ENCODE data around the gene FLNB.

FLNB gene

DNA sequence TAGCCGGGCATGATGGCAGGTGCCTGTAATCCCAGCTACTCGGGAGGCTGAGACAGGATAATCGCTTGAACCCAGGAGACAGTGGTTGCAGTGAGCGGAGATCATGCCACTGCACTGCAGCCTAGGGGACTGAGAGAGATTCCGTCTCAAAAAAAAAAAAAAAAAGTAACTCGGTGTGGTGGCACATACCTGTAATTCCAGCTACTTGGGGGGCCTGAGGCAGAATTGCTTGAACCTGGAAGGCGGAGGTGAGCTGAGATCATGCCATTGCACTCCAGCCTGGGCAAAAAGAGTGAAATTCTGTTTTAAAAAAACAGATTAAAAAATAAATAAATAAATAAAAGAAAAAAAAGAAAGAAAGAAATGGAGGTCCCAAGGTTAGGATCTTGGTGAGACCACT, 6.2 kb upstream of the FLNB start:
- Histone ChIP-seq H3K4me3 (ENCODE audit: low read length in 2 of 2) (no peak overlapping the region), H2BK5ac (ENCODE audit: low read length) (no peak overlapping the region), H3K9ac (ENCODE audit: low read depth, low read length, poor library complexity) (no peak overlapping the region), H3K4me2 (ENCODE audit: insufficient read depth, low read length, poor library complexity, severe bottlenecking) (no peak overlapping the region), H3K27ac (replicated peaks; ENCODE audit: low read length) (no peak overlapping the region), H4K8ac (ENCODE audit: low read depth, low read length) (no peak overlapping the region), H3K4ac (ENCODE audit: low read length) (no peak overlapping the region), H3K18ac (ENCODE audit: low read length) (no peak overlapping the region), H2AFZ (ENCODE audit: low read length) (no peak overlapping the region), H3K23ac (ENCODE audit: low read depth, low read length, poor library complexity) (no peak overlapping the region), H3K27me3 (ENCODE audit: control insufficient read depth in 3 of 3, insufficient read depth in 3 of 3, low read depth in 1 of 3, low read length in 3 of 3) (no peaks in the 10 kb centered on the region), H2BK120ac (ENCODE audit: low read depth, low read length) (no peak overlapping the region), H3K4me1 (ENCODE audit: control insufficient read depth in 2 of 2, insufficient read depth in 1 of 2, low read depth in 1 of 2, low read length in 2 of 2) (no peaks in the 10 kb centered on the region), H3K9me3 (replicated peaks in 1 of 2; ENCODE audit: control insufficient read depth in 2 of 2, insufficient read depth in 1 of 2, low read depth in 1 of 2, low read length in 2 of 2) (no peaks in the 10 kb centered on the region), H3K14ac (ENCODE audit: low read length) (no peak overlapping the region), H2BK15ac (ENCODE audit: low read length) (no peak overlapping the region), H3K36me3 (replicated peaks in 1 of 2; ENCODE audit: control insufficient read depth in 2 of 2, insufficient read depth in 2 of 2, low read length in 2 of 2) (no peaks in the 10 kb centered on the region), H4K91ac (ENCODE audit: low read depth, low read length, poor library complexity) (no peak overlapping the region), H2AK5ac (ENCODE audit: low read depth, low read length) (no peak overlapping the region), H3K79me1 (ENCODE audit: low read depth, low read length) (no peaks in the 10 kb centered on the region), H2BK12ac (ENCODE audit: low read length) (no peak overlapping the region)
- DNase-seq (ENCODE audit: low spot score): no peak
- WGBS, 2 donors (ENCODE audit: extremely low coverage in 2 of 2, insufficient read length in 2 of 2, insufficient replicate concordance in 1 of 2): no CpG with 5 or more reads among the region's 7 CpGs

- Histone ChIP-seq H2BK15ac (ENCODE audit: low read length) (no peak overlapping the region), H3K79me1 (ENCODE audit: low read depth, low read length) (no peaks in the 10 kb centered on the region), H3K27ac (replicated peaks; ENCODE audit: low read length) (no peak overlapping the region), H3K23ac (ENCODE audit: low read depth, low read length, poor library complexity) (no peak overlapping the region), H3K27me3 (ENCODE audit: control insufficient read depth in 3 of 3, insufficient read depth in 3 of 3, low read depth in 1 of 3, low read length in 3 of 3) (no peaks in the 10 kb centered on the region), H3K9ac (ENCODE audit: low read depth, low read length, poor library complexity) (peak overlapping the region; percentile 72), H3K9me3 (replicated peaks in 1 of 2; ENCODE audit: control insufficient read depth in 2 of 2, insufficient read depth in 1 of 2, low read depth in 1 of 2, low read length in 2 of 2) (no peaks in the 10 kb centered on the region), H4K91ac (ENCODE audit: low read depth, low read length, poor library complexity) (no peak overlapping the region), H3K4ac (ENCODE audit: low read length) (no peak overlapping the region), H3K36me3 (replicated peaks in 1 of 2; ENCODE audit: control insufficient read depth in 2 of 2, insufficient read depth in 2 of 2, low read length in 2 of 2) (no peaks in the 10 kb centered on the region), H2BK120ac (ENCODE audit: low read depth, low read length) (no peak overlapping the region), H3K14ac (ENCODE audit: low read length) (no peak overlapping the region), H3K4me2 (ENCODE audit: insufficient read depth, low read length, poor library complexity, severe bottlenecking) (no peak overlapping the region), H3K4me3 (ENCODE audit: low read length in 2 of 2) (no peak overlapping the region), H2BK12ac (ENCODE audit: low read length) (no peak overlapping the region), H2AK5ac (ENCODE audit: low read depth, low read length) (no peak overlapping the region), H3K4me1 (ENCODE audit: control insufficient read depth in 2 of 2, insufficient read depth in 1 of 2, low read depth in 1 of 2, low read length in 2 of 2) (no peaks in the 10 kb centered on the region), H3K18ac (ENCODE audit: low read length) (no peak overlapping the region), H2AFZ (ENCODE audit: low read length) (no peak overlapping the region), H2BK5ac (ENCODE audit: low read length) (no peak overlapping the region), H4K8ac (ENCODE audit: low read depth, low read length) (peak overlapping the region; percentile 19)
- DNase-seq (ENCODE audit: low spot score): no peak
- no CpG with 5 or more reads among the region's 5 CpGs for WGBS, 2 donors (ENCODE audit: extremely low coverage in 2 of 2, insufficient read length in 2 of 2, insufficient replicate concordance in 1 of 2)
These were observed 5.1 kb upstream of the FLNB start for GRCh38 chr3:58003093-58003492.

- Histone ChIP-seq H3K14ac (ENCODE audit: low read length) (no peak overlapping the region), H3K27ac (replicated peaks; ENCODE audit: low read length) (no peak overlapping the region), H3K36me3 (replicated peaks in 1 of 2; ENCODE audit: control insufficient read depth in 2 of 2, insufficient read depth in 2 of 2, low read length in 2 of 2) (no peaks in the 10 kb centered on the region), H2BK5ac (ENCODE audit: low read length) (no peak overlapping the region), H2AFZ (ENCODE audit: low read length) (no peak overlapping the region), H3K4me2 (ENCODE audit: insufficient read depth, low read length, poor library complexity, severe bottlenecking) (no peak overlapping the region), H3K27me3 (ENCODE audit: control insufficient read depth in 3 of 3, insufficient read depth in 3 of 3, low read depth in 1 of 3, low read length in 3 of 3) (no peaks in the 10 kb centered on the region), H3K23ac (ENCODE audit: low read depth, low read length, poor library complexity) (no peak overlapping the region), H4K8ac (ENCODE audit: low read depth, low read length) (no peak overlapping the region), H3K79me1 (ENCODE audit: low read depth, low read length) (peaks cover 7% of the 10 kb centered on the region), H3K18ac (ENCODE audit: low read length) (no peak overlapping the region), H3K4me1 (ENCODE audit: control insufficient read depth in 2 of 2, insufficient read depth in 1 of 2, low read depth in 1 of 2, low read length in 2 of 2) (peaks cover 3 to 9% of the 10 kb centered on the region in 2 donors), H2BK15ac (ENCODE audit: low read length) (no peak overlapping the region), H3K4me3 (ENCODE audit: low read length in 2 of 2) (no peak overlapping the region), H4K91ac (ENCODE audit: low read depth, low read length, poor library complexity) (no peak overlapping the region), H2BK12ac (ENCODE audit: low read length) (no peak overlapping the region), H2AK5ac (ENCODE audit: low read depth, low read length) (no peak overlapping the region), H3K9me3 (replicated peaks in 1 of 2; ENCODE audit: control insufficient read depth in 2 of 2, insufficient read depth in 1 of 2, low read depth in 1 of 2, low read length in 2 of 2) (no peaks in the 10 kb centered on the region), H3K9ac (ENCODE audit: low read depth, low read length, poor library complexity) (no peak overlapping the region), H3K4ac (ENCODE audit: low read length) (no peak overlapping the region), H2BK120ac (ENCODE audit: low read depth, low read length) (no peak overlapping the region)
- no peak for DNase-seq (ENCODE audit: low spot score)
- no CpG with 5 or more reads among the region's 6 CpGs for WGBS, 2 donors (ENCODE audit: extremely low coverage in 2 of 2, insufficient read length in 2 of 2, insufficient replicate concordance in 1 of 2)
These were observed 3.2 kb upstream of the FLNB start for GRCh38 chr3:58004973-58005372.

DNA sequence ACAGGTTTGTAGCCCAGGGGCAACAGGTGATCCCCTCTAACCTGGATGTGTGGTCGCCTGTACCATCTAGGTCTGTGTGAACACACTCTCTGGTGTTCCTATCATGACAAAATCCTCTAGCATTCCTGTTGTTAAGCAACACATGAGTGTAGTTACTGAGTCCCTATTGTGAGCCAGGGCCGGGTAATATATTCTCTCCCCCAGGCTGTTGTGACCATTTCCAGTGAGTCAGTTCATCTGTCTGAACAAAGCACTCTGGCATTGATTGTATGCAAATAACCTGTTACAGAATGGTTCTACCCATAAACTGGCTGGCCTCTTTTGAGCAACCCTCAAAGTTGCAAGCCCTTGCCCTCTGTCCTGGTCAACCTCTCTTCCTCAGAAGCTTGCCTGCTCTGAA, 2.6 kb upstream of the FLNB start:
- H2BK5ac ChIP-seq (ENCODE audit: low read length): no peak overlapping the region
- no peak overlapping the region for H2BK12ac ChIP-seq (ENCODE audit: low read length)
- H2BK120ac ChIP-seq (ENCODE audit: low read depth, low read length): no peak overlapping the region
- no peak overlapping the region for H3K9ac ChIP-seq (ENCODE audit: low read depth, low read length, poor library complexity)
- H2BK15ac ChIP-seq (ENCODE audit: low read length): no peak overlapping the region
- H3K27me3 ChIP-seq (ENCODE audit: control insufficient read depth in 3 of 3, insufficient read depth in 3 of 3, low read depth in 1 of 3, low read length in 3 of 3): no peaks in the 10 kb centered on the region
- H4K8ac ChIP-seq (ENCODE audit: low read depth, low read length): no peak overlapping the region
- no peak for DNase-seq (ENCODE audit: low spot score)
- H4K91ac ChIP-seq (ENCODE audit: low read depth, low read length, poor library complexity): no peak overlapping the region
- H3K23ac ChIP-seq (ENCODE audit: low read depth, low read length, poor library complexity): no peak overlapping the region
- no peaks in the 10 kb centered on the region for H3K36me3 ChIP-seq (replicated peaks in 1 of 2; ENCODE audit: control insufficient read depth in 2 of 2, insufficient read depth in 2 of 2, low read length in 2 of 2)
- H2AFZ ChIP-seq (ENCODE audit: low read length): no peak overlapping the region
- WGBS, 2 donors (ENCODE audit: extremely low coverage in 2 of 2, insufficient read length in 2 of 2, insufficient replicate concordance in 1 of 2): no CpG with 5 or more reads among the region's 2 CpGs
- no peak overlapping the region for H2AK5ac ChIP-seq (ENCODE audit: low read depth, low read length)
- no peak overlapping the region for H3K4ac ChIP-seq (ENCODE audit: low read length)
- H3K4me1 ChIP-seq (ENCODE audit: control insufficient read depth in 2 of 2, insufficient read depth in 1 of 2, low read depth in 1 of 2, low read length in 2 of 2): peaks cover 7 to 9% of the 10 kb centered on the region in 2 donors
- no peak overlapping the region for H3K4me3 ChIP-seq (ENCODE audit: low read length in 2 of 2)
- no peaks in the 10 kb centered on the region for H3K9me3 ChIP-seq (replicated peaks in 1 of 2; ENCODE audit: control insufficient read depth in 2 of 2, insufficient read depth in 1 of 2, low read depth in 1 of 2, low read length in 2 of 2)
- peaks cover 7% of the 10 kb centered on the region for H3K79me1 ChIP-seq (ENCODE audit: low read depth, low read length)
- H3K4me2 ChIP-seq (ENCODE audit: insufficient read depth, low read length, poor library complexity, severe bottlenecking): no peak overlapping the region
- no peak overlapping the region for H3K18ac ChIP-seq (ENCODE audit: low read length)
- H3K14ac ChIP-seq (ENCODE audit: low read length): no peak overlapping the region
- no peak overlapping the region for H3K27ac ChIP-seq (replicated peaks; ENCODE audit: low read length)

Measured in neuronal stem cell (in vitro differentiated cells).